ENCODE data around the gene HLA-DPA1. TPM values are rescaled to one million over a fixed set of nuclear protein-coding genes. Genes with fewer than 3 reads are reported as not detected.

The HLA-DPA1 gene
- 0.18 and 1.8 TPM in 2 replicates for total RNA-seq (ENCODE audit: low replicate concordance)

GRCh38 chr6:33073431-33073871, at the start of gene HLA-DPA1:
Gene HLA-DPA1 (minus strand): TSS chr6:33073649.
- TF ChIP-seq, protein P1, sequence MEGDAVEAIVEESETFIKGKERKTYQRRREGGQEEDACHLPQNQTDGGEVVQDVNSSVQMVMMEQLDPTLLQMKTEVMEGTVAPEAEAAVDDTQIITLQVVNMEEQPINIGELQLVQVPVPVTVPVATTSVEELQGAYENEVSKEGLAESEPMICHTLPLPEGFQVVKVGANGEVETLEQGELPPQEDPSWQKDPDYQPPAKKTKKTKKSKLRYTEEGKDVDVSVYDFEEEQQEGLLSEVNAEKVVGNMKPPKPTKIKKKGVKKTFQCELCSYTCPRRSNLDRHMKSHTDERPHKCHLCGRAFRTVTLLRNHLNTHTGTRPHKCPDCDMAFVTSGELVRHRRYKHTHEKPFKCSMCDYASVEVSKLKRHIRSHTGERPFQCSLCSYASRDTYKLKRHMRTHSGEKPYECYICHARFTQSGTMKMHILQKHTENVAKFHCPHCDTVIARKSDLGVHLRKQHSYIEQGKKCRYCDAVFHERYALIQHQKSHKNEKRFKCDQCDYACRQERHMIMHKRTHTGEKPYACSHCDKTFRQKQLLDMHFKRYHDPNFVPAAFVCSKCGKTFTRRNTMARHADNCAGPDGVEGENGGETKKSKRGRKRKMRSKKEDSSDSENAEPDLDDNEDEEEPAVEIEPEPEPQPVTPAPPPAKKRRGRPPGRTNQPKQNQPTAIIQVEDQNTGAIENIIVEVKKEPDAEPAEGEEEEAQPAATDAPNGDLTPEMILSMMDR (IDR thresholded peaks at IDR 0.05; ENCODE audit: insufficient read depth, low read length) = no peak
- DNase-seq (ENCODE audit: low read depth) = peak; percentile 28
- H3K4me3 ChIP-seq (ENCODE audit: low read depth, low read length) = no peak within 1 kb of the TSS

DNA sequence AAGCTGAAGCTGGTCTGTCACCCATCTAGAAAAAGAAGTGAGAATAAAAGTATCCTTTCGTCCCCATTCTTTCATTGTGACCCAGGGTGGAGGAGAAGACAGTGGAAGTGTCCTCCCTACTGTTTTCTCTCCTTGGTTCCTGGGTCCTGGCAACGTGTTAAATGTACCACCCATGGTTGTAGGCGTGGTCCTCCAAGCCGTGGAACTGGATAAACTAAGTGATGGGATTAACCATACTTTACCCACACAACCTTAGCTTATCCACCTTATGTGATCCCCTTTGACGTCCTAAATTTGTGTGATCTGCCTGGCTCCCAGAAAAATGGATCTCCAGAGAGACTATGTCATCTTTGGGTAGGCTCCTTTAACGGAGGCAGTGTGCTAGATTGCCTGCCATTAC, 49.7 kb upstream of the HLA-DPA1 start:
- TF ChIP-seq, protein P1 (IDR thresholded peaks at IDR 0.05; ENCODE audit: insufficient read depth, low read length) = no peak
- H3K4me3 ChIP-seq (ENCODE audit: low read depth, low read length) = no peak overlapping the region
- DNase-seq (ENCODE audit: low read depth) = no peak

GRCh38 chr6:33120001-33120400, 46.6 kb upstream of the HLA-DPA1 start:
- H3K4me3 ChIP-seq (ENCODE audit: low read depth, low read length) = no peak overlapping the region
- DNase-seq (ENCODE audit: low read depth) = no peak
- TF ChIP-seq, protein P1 (IDR thresholded peaks at IDR 0.05; ENCODE audit: insufficient read depth, low read length) = no peak

DNA sequence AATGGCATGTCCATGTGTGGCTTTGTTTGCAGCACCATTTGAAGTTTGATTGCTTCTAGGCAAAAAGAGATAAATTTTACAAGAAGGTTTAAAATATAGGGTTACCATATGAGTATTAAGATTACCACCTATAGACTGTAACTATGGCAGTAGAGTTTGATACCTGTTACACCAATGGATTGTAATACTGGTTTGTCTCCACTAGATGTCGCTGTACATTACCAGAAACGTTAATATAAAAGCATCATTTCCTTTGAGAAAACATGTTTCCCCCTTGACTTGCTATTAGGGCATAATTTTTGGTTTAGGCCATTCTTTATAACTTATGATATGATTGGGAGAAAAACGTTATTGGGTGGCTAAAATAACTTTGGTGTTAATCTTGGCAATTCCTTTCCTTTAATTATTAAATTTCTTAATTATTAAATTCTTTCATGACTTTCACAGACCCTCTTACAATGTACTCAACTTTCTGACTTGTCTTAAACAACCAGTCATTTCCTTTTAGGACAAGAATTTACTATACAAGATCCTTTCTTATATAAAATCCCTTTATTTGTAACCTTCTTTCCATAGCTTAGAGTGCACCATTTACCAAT, 45.2 kb upstream of the HLA-DPA1 start:
- H3K4me3 ChIP-seq (ENCODE audit: low read depth, low read length) = no peak overlapping the region
- peak; percentile 70 for DNase-seq (ENCODE audit: low read depth)
- TF ChIP-seq, protein P1 (IDR thresholded peaks at IDR 0.05; ENCODE audit: insufficient read depth, low read length) = peak; percentile 65

DNA sequence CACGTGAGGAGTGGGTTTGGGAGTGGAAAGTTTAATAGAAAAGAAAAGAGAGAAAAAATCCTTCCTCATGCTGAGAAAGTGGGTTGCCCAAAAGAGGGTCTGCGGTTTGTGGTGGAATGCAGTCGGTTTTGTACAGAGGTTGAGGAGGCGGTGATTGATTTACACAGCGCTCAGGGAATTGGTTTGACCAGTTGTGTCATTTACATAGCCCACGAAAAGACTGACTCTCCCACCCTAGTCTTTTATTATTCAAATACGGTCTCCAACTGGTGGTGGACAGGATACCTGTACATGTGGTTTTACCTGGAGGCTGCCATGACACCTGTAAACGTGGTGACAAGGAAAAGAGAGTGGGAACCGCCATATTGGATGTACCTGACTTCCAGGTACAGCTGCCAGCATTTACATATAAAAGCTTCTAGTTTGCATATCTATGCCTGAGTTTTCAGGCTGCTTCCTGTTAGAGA, 44.4 kb upstream of the HLA-DPA1 start:
- DNase-seq (ENCODE audit: low read depth) = no peak

GRCh38 chr6:33116841-33117711, 43.6 kb upstream of the HLA-DPA1 start:
- TF ChIP-seq, protein P1 (IDR thresholded peaks at IDR 0.05; ENCODE audit: insufficient read depth, low read length) = no peak
- no peak for DNase-seq (ENCODE audit: low read depth)

More for the DNA sequence above, 44.4 kb upstream of the HLA-DPA1 start:
- TF ChIP-seq, protein P1 (IDR thresholded peaks at IDR 0.05; ENCODE audit: insufficient read depth, low read length) = no peak
- no peak overlapping the region for H3K4me3 ChIP-seq (ENCODE audit: low read depth, low read length)

More at GRCh38 chr6:33116841-33117711, 43.6 kb upstream of the HLA-DPA1 start:
- H3K4me3 ChIP-seq (ENCODE audit: low read depth, low read length) = no peak overlapping the region

All from fibroblast of the aortic adventitia (primary cell).